ENCODE results near the gene MUC6. TPM values are rescaled to one million over a fixed set of nuclear protein-coding genes. Genes with fewer than 3 reads are reported as not detected.

Gene MUC6
- total and polyA plus RNA-seq, 2 of the 8 experiments (the other 6 are each of a cell fraction or from before 2014, with no cell fraction given): not detected

DNA sequence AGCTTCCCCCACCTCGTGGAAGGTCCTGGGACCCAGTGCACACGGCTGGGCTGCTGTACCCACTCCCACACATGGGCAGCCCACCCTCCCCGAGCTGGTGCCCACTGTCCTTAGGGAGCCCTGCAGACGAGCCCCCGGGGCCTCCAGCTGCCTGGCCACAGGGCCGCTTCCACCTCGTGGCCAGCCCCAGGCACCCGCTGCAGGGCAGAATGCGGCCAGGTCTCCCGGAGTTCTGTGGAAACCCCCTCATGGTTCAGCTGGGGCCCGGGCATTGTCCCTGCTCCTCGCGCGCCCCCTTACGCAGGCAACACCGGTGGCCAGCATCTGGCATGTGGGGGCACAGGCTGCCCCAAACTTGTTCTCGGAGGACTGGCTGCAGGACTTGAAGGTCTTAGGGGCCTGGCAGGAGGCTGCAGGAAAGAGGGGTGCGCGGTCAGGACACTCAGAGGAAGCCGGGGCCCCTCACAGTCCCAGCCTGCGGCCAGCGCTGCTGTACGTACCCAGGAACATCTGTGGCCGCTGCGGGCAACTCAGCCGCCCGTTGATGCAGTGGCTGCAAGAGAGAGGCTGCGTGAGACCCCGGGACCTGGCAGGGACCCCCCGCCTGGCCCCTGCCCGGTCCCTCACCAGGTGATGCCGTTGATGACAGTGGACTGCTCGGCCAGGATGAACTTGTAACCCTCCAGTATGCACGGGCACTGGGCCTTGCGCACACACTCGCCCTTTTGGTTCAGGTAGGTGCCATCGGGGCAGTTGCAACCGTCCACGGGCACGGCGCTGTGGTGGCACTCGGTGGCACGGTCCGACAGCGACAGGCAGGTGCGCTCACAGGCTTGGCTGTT is 9.7 kb downstream of the MUC6 start:
- H3K23ac ChIP-seq (ENCODE audit: insufficient read length): no peak overlapping the region
- H4K91ac ChIP-seq (replicated peaks; ENCODE audit: insufficient read length, low read length): peak overlapping the region; percentile 81
- no peak overlapping the region for H3K14ac ChIP-seq (ENCODE audit: insufficient read length)
- no peak overlapping the region; the same call in 1 of the 2 replicates for H2BK5ac ChIP-seq (ENCODE audit: low read depth, low read length)
- no peaks in the 10 kb centered on the region for H3K9me3 ChIP-seq (ENCODE audit: insufficient read depth in 2 of 2, low read depth in 1 of 2, low read length in 1 of 2)
- no peak overlapping the region for H2BK20ac ChIP-seq (ENCODE audit: low read length)
- no peak overlapping the region for H3K4me3 ChIP-seq (ENCODE audit: extremely low read depth in 1 of 4, insufficient read depth in 2 of 4, low read depth in 3 of 4, low read length in 4 of 4)
- H4K20me1 ChIP-seq (replicated peaks in 1 of 2; ENCODE audit: control insufficient read depth in 1 of 2, insufficient read depth in 2 of 2, low read length in 2 of 2): peaks cover 0 to 6% of the 10 kb centered on the region in 2 experiments
- H3K27me3 ChIP-seq (replicated peaks in 1 of 4; ENCODE audit: control insufficient read depth in 3 of 4, extremely low read depth in 1 of 4, insufficient read depth in 3 of 4, low read length in 3 of 4): no peaks in the 10 kb centered on the region
- no peak overlapping the region for H2AFZ ChIP-seq (ENCODE audit: low read length)
- no peak overlapping the region for H3K18ac ChIP-seq (ENCODE audit: extremely low read depth, low read length)
- H3K79me1 ChIP-seq (ENCODE audit: low read depth, low read length): no peaks in the 10 kb centered on the region
- H3K79me2 ChIP-seq (ENCODE audit: control insufficient read depth in 1 of 2, insufficient read depth in 2 of 2, low read length in 2 of 2): no peaks in the 10 kb centered on the region
- H3K56ac ChIP-seq (replicated peaks; ENCODE audit: insufficient read length, low read depth, low read length): no peak overlapping the region
- no peak overlapping the region for H3K4me2 ChIP-seq (ENCODE audit: insufficient read depth in 1 of 2, low read depth in 2 of 2, low read length in 2 of 2)
- H3K9ac ChIP-seq (replicated peaks in 1 of 4; ENCODE audit: extremely low read depth in 1 of 4, low read depth in 3 of 4, low read length in 3 of 4): no peak overlapping the region
- no peak overlapping the region for H2BK120ac ChIP-seq (replicated peaks; ENCODE audit: low read depth, low read length)
- TF ChIP-seq, protein P1, sequence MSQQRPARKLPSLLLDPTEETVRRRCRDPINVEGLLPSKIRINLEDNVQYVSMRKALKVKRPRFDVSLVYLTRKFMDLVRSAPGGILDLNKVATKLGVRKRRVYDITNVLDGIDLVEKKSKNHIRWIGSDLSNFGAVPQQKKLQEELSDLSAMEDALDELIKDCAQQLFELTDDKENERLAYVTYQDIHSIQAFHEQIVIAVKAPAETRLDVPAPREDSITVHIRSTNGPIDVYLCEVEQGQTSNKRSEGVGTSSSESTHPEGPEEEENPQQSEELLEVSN (IDR thresholded peaks at IDR 0.05): no peak
- no peak for TF ChIP-seq ZNF274 (IDR thresholded peaks at IDR 0.05; ENCODE audit: borderline replicate concordance, extremely low read depth, low read length)
- TF ChIP-seq SP4 (IDR thresholded peaks at IDR 0.05; ENCODE audit: low read length): no peak
- TF ChIP-seq, protein P2, sequence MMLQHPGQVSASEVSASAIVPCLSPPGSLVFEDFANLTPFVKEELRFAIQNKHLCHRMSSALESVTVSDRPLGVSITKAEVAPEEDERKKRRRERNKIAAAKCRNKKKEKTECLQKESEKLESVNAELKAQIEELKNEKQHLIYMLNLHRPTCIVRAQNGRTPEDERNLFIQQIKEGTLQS (IDR thresholded peaks at IDR 0.05; ENCODE audit: insufficient read depth, low read depth, low read length): no peak
- no peak overlapping the region for H2AK5ac ChIP-seq (ENCODE audit: low read depth, low read length)
- no peak overlapping the region for H3K4ac ChIP-seq (replicated peaks; ENCODE audit: insufficient read length, low read depth, low read length)
- no peaks in the 10 kb centered on the region for H3K4me1 ChIP-seq (replicated peaks in 1 of 4; ENCODE audit: control insufficient read depth in 3 of 4, insufficient read depth in 4 of 4, low read length in 3 of 4)
- H3K23me2 ChIP-seq (ENCODE audit: low read depth, low read length): peaks cover 5% of the 10 kb centered on the region
- no peak for DNase-seq (ENCODE audit: low read depth in 1 of 2, low spot score in 2 of 2)
- FAIRE-seq: no peak
- no peaks in the 10 kb centered on the region; a peak in 1 of 8 replicates for H3K36me3 ChIP-seq (ENCODE audit: control insufficient read depth in 2 of 4, insufficient read depth in 4 of 4, low read length in 3 of 4)
- 89% methylated on average over 42 of the region's 46 CpGs; no CpG with 5 or more reads in 1 of the 2 experiments for WGBS, 2 experiments (ENCODE audit: extremely low coverage in 1 of 2, insufficient coverage in 1 of 2, insufficient read length in 1 of 2, insufficient replicate concordance in 2 of 2, low coverage in 1 of 2, low lambda C conversion rate in 2 of 2, missing lambda C conversion rate in 1 of 2)
- no peak overlapping the region for H3K27ac ChIP-seq (ENCODE audit: low read depth, low read length)
- no peak overlapping the region for H2BK12ac ChIP-seq (ENCODE audit: low read depth, low read length)
- no peak overlapping the region for H4K5ac ChIP-seq (ENCODE audit: insufficient read length, low read depth, low read length)
- H2BK15ac ChIP-seq (ENCODE audit: low read length): no peak overlapping the region; the same call in 1 of the 2 replicates
- POLR2A ChIA-PET (ENCODE audit: partially characterized antibody): interaction anchor here (0.8 to 1.5 kb wide), 4 partner anchors 11 to 167 kb away, joined by 3 to 4 read pairs (median 4); no protein-coding TSS in a partner anchor
- no peak overlapping the region; the same call in 1 of the 2 replicates for H4K8ac ChIP-seq (ENCODE audit: extremely low read depth, insufficient read depth, low read length)
- CTCF ChIA-PET (ENCODE audit: partially characterized antibody): interaction anchor here (0.5 to 1.3 kb wide), 4 partner anchors 20 to 806 kb away, joined by 3 read pairs; no protein-coding TSS in a partner anchor

Data from H1 (cell line).